SK-N-SH treated with all-trans-retinoic acid at 6 μM for 48 hours (cell line): ENCODE measurements around the gene NTM.

Experiments
- ATAC-seq: fragments of 200-7000 bp; cut with Tn5 transposase; 3 replicates; pipeline ENCODE4 v1.9.1; 2020; ENCODE audit warnings: mild to moderate bottlenecking, moderate library complexity
- ARNTL ChIP-seq: fragments of 450-650 bp; formaldehyde crosslinking; IDR thresholded peaks from 2 replicates; pipeline ENCODE4 v1.5.0; 2020; ENCODE audit warnings: low read depth, mild to moderate bottlenecking, moderate library complexity, borderline replicate concordance
- BACH2 ChIP-seq: fragments of 250-450 bp; sonication (Bioruptor Pico); IDR thresholded peaks from 2 replicates; pipeline ENCODE4 v1.9.0; 2021; ENCODE audit warnings: mild to moderate bottlenecking, borderline replicate concordance
- CSDC2 ChIP-seq: fragments of 250-450 bp; sonication (Bioruptor Pico); IDR thresholded peaks from 2 replicates; pipeline ENCODE4 v1.5.0; 2020; ENCODE audit warnings: mild to moderate bottlenecking, moderate library complexity
- ISL1 ChIP-seq: fragments of 250-450 bp; sonication (Bioruptor Pico); IDR thresholded peaks from 2 replicates; pipeline ENCODE4 v2.1.2; 2022; ENCODE audit warnings: mild to moderate bottlenecking, moderate library complexity
- OSR1 ChIP-seq: fragments of 250-450 bp; sonication (Bioruptor Pico); IDR thresholded peaks from 2 replicates; pipeline ENCODE4 v1.8.0; 2022; ENCODE audit warnings: moderate library complexity, mild to moderate bottlenecking, inconsistent platforms
- POU6F1 ChIP-seq: fragments of 250-450 bp; sonication (Bioruptor Pico); IDR thresholded peaks from 2 replicates; pipeline ENCODE4 v1.8.0; 2021; ENCODE audit warnings: low read depth, mild to moderate bottlenecking, moderate library complexity, borderline replicate concordance
- PPARA ChIP-seq: fragments of 250-450 bp; sonication (Bioruptor Pico); IDR thresholded peaks from 2 replicates; pipeline ENCODE4 v1.5.0; 2020; ENCODE audit warnings: mild to moderate bottlenecking, borderline replicate concordance
- SNAI2 ChIP-seq: fragments of 250-450 bp; sonication (Bioruptor Pico); IDR thresholded peaks from 2 replicates; pipeline ENCODE4 v1.5.0; 2020; ENCODE audit warnings: mild to moderate bottlenecking, moderate library complexity
- TCF4 ChIP-seq: fragments of 250-450 bp; sonication (Bioruptor Pico); IDR thresholded peaks from 2 replicates; pipeline ENCODE4 v1.8.0; 2021; ENCODE audit warnings: mild to moderate bottlenecking, moderate library complexity, borderline replicate concordance
- TOX ChIP-seq: fragments of 250-450 bp; sonication (Bioruptor Pico); IDR thresholded peaks from 2 replicates; pipeline ENCODE4 v1.8.0; 2021; ENCODE audit warnings: mild to moderate bottlenecking, moderate library complexity, borderline replicate concordance
- ZC3H10 ChIP-seq: fragments of 250-450 bp; sonication (Bioruptor Pico); IDR thresholded peaks from 2 replicates; pipeline ENCODE4 v1.5.1; 2021; ENCODE audit warnings: mild to moderate bottlenecking, moderate library complexity
- ZFP3 ChIP-seq: fragments of 250-450 bp; sonication (Bioruptor Pico); IDR thresholded peaks from 2 replicates; pipeline ENCODE4 v1.5.0; 2020; ENCODE audit warnings: mild to moderate bottlenecking, moderate library complexity
- ZFP30 ChIP-seq: fragments of 450-650 bp; formaldehyde crosslinking; IDR thresholded peaks from 2 replicates; pipeline ENCODE4 v1.5.0; 2022; ENCODE audit warnings: mild to moderate bottlenecking, moderate library complexity
- ZNF565 ChIP-seq: fragments of 450-650 bp; formaldehyde crosslinking; conservative IDR thresholded peaks from 2 replicates; pipeline ENCODE4 v1.5.0; 2020; ENCODE audit warnings: low read depth, mild to moderate bottlenecking, moderate library complexity
- ZNF70 ChIP-seq: fragments of 450-650 bp; formaldehyde crosslinking; IDR thresholded peaks from 2 replicates; pipeline ENCODE4 v1.5.0; 2020; ENCODE audit warnings: mild to moderate bottlenecking, moderate library complexity
- TF ChIP-seq, protein P1 (sequence below): fragments of 250-450 bp; sonication (Bioruptor Pico); IDR thresholded peaks from 2 replicates; pipeline ENCODE4 v1.5.0; 2020; ENCODE audit warnings: mild to moderate bottlenecking, moderate library complexity
- TF ChIP-seq, protein P2 (sequence below): fragments of 250-450 bp; sonication (Bioruptor Pico); IDR thresholded peaks from 2 replicates; pipeline ENCODE4 v1.5.1; 2021; ENCODE audit warnings: mild to moderate bottlenecking, moderate library complexity
- TF ChIP-seq, protein P3 (sequence below): fragments of 250-450 bp; sonication (Bioruptor Pico); IDR thresholded peaks from 2 replicates; pipeline ENCODE4 v1.8.0; 2020; ENCODE audit warnings: mild to moderate bottlenecking, moderate library complexity, borderline replicate concordance
- TF ChIP-seq, protein P4 (sequence below): fragments of 250-450 bp; sonication (Bioruptor Pico); IDR thresholded peaks from 2 replicates; pipeline ENCODE4 v1.5.1; 2020; ENCODE audit warnings: low read depth, mild to moderate bottlenecking, moderate library complexity

NTM gene

DNA sequence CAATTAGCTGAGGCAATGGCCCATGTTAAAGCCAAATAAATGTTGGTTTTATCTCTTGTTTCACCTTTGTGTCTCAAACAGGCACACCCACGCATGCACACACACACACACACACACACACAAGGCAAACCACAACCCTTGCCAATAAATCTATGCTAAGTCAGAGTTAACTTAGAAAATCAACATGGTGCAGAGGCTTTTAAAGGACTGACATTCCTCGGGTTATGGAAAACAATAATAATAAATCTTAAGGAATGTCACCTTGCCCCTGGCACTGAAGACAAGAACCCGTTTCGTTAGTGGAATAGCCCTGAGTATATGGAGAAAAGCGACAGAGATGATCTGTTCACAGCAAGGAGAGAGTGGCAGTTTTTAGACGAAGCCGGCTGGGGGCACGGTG is 326.3 kb downstream of the NTM start:
- no peak for ATAC-seq
- no peak for TF ChIP-seq ZFP3 (CRISPR knock-in tag)
- no peak for TF ChIP-seq TOX (CRISPR knock-in tag)

GRCh38 chr11:131703311-131703710 is 332.9 kb downstream of the NTM start:
- no peak for TF ChIP-seq ZC3H10 (CRISPR knock-in tag)
- peak; percentile 79 for TF ChIP-seq TCF4 (CRISPR knock-in tag)
- TF ChIP-seq CSDC2 (CRISPR knock-in tag), result no peak
- TF ChIP-seq POU6F1 (CRISPR knock-in tag), result no peak
- TF ChIP-seq, protein P1, sequence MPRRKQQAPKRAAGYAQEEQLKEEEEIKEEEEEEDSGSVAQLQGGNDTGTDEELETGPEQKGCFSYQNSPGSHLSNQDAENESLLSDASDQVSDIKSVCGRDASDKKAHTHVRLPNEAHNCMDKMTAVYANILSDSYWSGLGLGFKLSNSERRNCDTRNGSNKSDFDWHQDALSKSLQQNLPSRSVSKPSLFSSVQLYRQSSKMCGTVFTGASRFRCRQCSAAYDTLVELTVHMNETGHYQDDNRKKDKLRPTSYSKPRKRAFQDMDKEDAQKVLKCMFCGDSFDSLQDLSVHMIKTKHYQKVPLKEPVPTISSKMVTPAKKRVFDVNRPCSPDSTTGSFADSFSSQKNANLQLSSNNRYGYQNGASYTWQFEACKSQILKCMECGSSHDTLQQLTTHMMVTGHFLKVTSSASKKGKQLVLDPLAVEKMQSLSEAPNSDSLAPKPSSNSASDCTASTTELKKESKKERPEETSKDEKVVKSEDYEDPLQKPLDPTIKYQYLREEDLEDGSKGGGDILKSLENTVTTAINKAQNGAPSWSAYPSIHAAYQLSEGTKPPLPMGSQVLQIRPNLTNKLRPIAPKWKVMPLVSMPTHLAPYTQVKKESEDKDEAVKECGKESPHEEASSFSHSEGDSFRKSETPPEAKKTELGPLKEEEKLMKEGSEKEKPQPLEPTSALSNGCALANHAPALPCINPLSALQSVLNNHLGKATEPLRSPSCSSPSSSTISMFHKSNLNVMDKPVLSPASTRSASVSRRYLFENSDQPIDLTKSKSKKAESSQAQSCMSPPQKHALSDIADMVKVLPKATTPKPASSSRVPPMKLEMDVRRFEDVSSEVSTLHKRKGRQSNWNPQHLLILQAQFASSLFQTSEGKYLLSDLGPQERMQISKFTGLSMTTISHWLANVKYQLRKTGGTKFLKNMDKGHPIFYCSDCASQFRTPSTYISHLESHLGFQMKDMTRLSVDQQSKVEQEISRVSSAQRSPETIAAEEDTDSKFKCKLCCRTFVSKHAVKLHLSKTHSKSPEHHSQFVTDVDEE (CRISPR knock-in tag), result peak; percentile 46; the same call in 1 of the 2 replicates

GRCh38 chr11:131704682-131705081 is 334.3 kb downstream of the NTM start:
- no peak for ATAC-seq
- TF ChIP-seq ZFP30 (CRISPR knock-in tag) (0 out of 2 replicates have a peak, but pooled peaks have one; percentile 14), ZNF565 (CRISPR knock-in tag) (no peak), TCF4 (CRISPR knock-in tag) (no peak), ZFP3 (CRISPR knock-in tag) (no peak)
- TF ChIP-seq, protein P2, sequence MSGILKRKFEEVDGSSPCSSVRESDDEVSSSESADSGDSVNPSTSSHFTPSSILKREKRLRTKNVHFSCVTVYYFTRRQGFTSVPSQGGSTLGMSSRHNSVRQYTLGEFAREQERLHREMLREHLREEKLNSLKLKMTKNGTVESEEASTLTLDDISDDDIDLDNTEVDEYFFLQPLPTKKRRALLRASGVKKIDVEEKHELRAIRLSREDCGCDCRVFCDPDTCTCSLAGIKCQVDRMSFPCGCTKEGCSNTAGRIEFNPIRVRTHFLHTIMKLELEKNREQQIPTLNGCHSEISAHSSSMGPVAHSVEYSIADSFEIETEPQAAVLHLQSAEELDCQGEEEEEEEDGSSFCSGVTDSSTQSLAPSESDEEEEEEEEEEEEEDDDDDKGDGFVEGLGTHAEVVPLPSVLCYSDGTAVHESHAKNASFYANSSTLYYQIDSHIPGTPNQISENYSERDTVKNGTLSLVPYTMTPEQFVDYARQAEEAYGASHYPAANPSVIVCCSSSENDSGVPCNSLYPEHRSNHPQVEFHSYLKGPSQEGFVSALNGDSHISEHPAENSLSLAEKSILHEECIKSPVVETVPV (CRISPR knock-in tag), result no peak

More at GRCh38 chr11:131703311-131703710, 332.9 kb downstream of the NTM start:
- no peak; the same call in 2 of the 3 replicates for ATAC-seq

GRCh38 chr11:131710511-131710910 is 340.1 kb downstream of the NTM start:
- no peak for TF ChIP-seq ISL1 (CRISPR knock-in tag)
- TF ChIP-seq BACH2 (CRISPR knock-in tag), result no peak
- no peak for TF ChIP-seq ARNTL (CRISPR knock-in tag)
- ATAC-seq, result no peak

DNA sequence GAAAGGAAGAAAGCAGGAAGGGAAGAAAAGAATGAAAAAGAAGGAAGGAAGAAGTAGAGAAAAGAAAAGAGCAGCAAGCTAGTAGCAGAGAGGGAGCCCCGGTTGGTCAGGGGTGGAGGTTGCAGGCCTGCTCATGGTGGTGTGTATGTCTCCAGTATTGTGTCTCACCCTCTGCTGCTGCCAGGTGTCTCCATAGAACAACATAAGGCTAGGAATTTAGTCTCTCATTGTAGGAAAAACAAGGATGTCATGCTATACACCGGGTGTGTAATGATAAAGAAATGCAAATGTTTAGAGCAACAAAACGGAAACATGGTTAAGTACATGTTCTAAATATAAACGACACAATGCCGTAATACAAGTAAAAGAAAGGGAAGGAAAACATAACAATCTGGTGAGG is 342.5 kb downstream of the NTM start:
- TF ChIP-seq SNAI2 (no peak), OSR1 (CRISPR knock-in tag) (no peak), ZFP30 (CRISPR knock-in tag) (no peak), ISL1 (CRISPR knock-in tag) (no peak), BACH2 (CRISPR knock-in tag) (no peak)
- ATAC-seq, result no peak

- ATAC-seq, result no peak
- TF ChIP-seq ZNF70 (CRISPR knock-in tag) (no peak), ZFP30 (CRISPR knock-in tag) (no peak), ZC3H10 (CRISPR knock-in tag) (no peak), ZFP3 (CRISPR knock-in tag) (no peak), TCF4 (CRISPR knock-in tag) (no peak), OSR1 (CRISPR knock-in tag) (no peak), ZNF565 (CRISPR knock-in tag) (no peak), PPARA (CRISPR knock-in tag) (no peak)
- TF ChIP-seq, protein P3, sequence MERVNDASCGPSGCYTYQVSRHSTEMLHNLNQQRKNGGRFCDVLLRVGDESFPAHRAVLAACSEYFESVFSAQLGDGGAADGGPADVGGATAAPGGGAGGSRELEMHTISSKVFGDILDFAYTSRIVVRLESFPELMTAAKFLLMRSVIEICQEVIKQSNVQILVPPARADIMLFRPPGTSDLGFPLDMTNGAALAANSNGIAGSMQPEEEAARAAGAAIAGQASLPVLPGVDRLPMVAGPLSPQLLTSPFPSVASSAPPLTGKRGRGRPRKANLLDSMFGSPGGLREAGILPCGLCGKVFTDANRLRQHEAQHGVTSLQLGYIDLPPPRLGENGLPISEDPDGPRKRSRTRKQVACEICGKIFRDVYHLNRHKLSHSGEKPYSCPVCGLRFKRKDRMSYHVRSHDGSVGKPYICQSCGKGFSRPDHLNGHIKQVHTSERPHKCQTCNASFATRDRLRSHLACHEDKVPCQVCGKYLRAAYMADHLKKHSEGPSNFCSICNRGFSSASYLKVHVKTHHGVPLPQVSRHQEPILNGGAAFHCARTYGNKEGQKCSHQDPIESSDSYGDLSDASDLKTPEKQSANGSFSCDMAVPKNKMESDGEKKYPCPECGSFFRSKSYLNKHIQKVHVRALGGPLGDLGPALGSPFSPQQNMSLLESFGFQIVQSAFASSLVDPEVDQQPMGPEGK (CRISPR knock-in tag), result no peak
- TF ChIP-seq, protein P4, sequence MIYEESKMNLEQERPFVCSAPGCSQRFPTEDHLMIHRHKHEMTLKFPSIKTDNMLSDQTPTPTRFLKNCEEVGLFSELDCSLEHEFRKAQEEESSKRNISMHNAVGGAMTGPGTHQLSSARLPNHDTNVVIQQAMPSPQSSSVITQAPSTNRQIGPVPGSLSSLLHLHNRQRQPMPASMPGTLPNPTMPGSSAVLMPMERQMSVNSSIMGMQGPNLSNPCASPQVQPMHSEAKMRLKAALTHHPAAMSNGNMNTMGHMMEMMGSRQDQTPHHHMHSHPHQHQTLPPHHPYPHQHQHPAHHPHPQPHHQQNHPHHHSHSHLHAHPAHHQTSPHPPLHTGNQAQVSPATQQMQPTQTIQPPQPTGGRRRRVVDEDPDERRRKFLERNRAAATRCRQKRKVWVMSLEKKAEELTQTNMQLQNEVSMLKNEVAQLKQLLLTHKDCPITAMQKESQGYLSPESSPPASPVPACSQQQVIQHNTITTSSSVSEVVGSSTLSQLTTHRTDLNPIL (CRISPR knock-in tag), result no peak
- TF ChIP-seq, protein P1 (CRISPR knock-in tag), result no peak
Measured at GRCh38 chr11:131713529-131714134, 343.2 kb downstream of the NTM start.
